NCI-H345 treated with DMSO at 0.1 percent for 48 hours (cell line): ENCODE measurements around the gene FAM24B.

ENCODE experiments used
- DNase-seq: peaks from one replicate; lab custom pipeline; 2025; ENCODE audit not compliant: unreplicated experiment; lab: John Stamatoyannopoulos, UW

FAM24B gene

DNA sequence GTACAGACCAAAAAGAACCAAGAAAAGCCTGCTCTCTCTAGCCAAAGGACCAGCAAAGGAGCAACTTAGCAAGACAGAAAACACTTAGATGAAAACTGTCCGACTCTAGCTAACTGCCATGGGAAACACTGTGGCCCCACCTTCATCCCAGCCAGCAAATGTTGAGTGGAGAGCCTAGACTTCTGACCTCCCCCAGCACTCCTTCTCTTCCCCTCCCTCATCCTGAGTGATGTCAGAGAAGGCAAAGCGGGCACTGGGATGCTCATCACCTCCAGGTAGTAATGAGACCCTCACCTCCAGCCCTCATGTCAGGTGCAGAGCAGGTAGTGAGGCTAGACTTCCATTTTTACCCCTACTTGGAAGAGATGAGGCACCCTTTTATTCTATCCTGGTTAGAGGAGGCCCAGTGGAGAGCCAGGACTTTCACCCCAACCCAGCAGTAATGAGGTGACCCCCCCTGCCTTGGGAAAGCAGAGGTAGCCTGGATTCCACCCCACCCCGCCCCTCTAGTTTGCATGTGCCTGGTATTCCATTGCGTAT, 50.6 kb downstream of the FAM24B start:
- DNase-seq: no peak

DNA sequence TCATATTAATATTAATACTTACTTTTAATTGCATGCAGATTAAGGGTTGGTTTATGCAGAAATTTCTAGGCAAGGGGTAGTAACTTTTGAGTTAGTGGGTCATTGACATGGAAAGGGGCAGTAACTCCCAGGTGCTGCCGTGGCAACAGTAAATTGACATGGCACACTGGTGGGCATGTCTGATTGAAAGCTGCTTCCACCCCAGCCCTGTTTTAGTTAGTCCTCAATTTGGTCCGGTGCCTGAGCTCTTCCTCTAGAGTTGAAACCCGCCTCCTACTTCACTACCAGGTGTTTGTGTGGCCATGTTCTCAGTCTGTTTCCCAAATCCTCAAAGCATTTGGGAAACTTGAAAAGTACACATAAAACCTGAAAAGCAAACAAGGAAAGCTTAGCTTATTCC, 52.1 kb downstream of the FAM24B start:
- DNase-seq: no peak

DNA sequence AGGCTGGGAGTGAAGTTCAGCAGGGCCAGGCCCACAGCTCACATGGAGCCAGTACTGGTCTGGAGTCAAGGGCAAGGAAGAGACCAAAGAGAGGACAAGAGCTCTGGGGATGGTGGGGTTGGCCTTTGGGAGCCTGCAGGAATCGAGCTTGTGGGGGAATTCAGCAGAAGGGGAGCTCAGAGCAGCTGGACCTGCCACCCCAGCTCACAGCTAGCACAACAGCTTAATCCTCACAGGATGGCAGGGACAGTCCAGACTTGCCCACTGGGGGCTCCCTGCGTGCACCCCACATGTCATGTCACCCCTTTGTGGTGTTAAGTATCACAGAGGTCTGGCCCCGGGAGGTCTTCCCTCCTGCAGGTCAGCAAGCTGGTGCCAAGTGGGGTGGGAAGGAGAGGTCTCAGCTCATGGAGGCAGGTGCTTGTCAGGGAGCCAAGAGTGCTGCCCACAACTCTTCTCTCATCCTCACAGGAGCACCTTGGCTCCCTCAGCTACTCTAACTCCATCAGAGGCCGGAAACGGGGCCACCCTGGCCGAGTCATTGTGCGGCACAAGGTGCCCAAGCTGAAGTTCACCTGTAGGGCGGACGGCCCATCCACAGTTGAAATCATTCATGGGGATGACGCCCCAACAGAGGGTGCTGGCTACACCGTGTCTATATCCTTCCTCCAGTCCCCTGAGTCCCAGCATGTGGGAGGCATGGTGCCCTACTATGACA, 56.2 kb downstream of the FAM24B start:
- no peak for DNase-seq

DNA sequence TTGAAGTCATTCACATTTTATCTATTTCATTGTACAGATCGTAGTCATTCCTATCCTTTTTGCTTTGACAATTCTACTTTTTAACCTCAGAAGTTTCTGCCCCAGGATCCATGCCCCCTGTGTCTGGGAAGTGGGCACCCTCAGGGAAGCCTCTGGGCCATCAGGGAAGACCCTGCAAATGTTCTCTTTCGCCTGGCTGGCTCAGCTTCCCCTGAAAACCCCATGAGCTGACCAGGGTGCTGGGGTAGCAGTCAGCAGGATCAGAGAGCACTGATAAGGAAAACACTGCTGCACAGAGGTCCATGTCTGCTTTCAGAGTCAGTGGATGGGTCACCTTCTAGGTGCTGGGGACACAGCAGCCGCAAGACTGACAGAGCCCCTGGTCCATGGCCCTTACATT, 57.6 kb downstream of the FAM24B start:
- DNase-seq: no peak

DNA sequence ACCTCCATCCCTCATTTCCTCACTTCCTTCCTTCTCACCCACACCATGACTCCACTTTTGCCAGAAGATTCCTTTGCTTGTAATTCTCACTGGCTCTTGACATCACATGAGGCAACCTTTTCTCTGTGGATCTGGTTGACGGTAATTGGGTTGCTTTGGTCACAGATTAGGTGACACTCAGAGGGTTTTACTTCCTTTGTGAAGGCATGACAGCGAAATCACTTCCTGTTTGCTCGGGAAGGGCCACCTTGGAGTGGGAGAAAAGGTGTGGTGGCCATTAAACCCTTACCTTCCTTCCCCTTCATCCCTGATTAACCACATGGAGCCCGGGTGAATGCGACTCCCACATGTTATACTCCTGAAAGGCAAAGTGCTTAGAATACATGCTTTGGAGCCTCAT, 63.9 kb downstream of the FAM24B start:
- DNase-seq: no peak

DNA sequence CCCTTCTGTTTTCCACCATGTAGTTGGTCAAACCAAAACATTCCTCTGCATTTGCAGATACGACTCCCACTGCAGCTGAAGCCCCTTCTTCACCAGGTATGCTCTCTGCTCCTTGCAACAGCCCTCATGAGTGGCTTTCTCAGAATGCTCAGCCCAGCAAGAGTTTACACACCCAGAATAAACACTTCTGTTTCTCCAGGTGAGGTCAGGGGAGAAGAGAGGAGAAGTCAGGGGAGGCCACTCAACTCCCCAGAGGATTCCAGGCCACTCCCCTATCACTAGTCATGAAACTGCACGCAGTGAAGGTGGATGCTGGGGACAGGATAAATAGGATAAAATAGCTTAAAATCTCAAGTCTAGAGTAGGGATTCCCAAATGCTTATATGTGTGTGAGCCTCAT, 64.9 kb downstream of the FAM24B start:
- no peak for DNase-seq

DNA sequence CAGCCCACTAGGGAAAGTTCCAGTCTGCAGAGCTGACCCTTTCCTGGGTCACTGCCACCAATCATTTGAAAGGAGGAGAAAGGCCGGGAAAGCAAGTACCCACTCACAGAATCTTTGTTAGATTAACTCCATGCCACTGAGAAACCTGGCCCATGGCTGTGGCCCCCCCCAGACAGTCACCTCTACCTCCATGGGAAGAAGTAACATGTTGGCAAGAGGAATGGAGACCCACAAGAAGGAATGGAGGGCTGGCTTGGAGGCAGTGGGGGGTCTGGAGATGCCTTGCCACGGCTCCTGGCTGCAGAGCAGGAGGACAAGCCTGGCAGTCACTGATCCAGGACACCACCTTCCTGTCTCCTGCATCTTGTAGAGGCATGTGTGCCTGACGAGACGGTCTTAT, 66.6 kb downstream of the FAM24B start:
- DNase-seq: no peak

DNA sequence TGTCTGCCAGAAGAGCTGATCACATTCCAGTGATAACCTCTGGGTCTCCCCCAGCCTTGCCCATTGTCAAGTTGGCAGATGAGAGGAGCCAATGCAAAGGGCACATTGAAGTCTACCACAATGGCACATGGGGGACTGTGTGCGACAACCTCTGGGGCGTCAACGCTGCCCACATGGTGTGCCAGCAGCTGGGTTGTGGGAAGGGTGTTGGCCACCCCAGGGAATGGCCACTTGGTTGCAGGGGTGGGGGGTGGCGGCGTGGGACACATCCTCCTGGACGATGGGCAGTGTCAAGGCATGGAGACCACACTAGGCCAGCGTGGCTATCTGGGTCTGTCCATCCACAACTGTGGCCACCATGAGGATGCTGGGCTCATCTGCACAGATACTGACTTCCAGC, 77.1 kb downstream of the FAM24B start:
- no peak for DNase-seq
